Brain microvascular endothelial cell (primary cell): ENCODE data around the gene SASH1.

Experiments
- DNase-seq: peaks from one replicate; pipeline ENCODE4 v3.0.0-alpha.2; 2020
- H3K27ac ChIP-seq: fragments of 250-450 bp; sonication (Bioruptor Pico); 2 replicates; pipeline ENCODE4 v1.5.1; 2020; ENCODE audit warnings: mild to moderate bottlenecking, moderate library complexity
- H3K27me3 ChIP-seq: fragments of 250-450 bp; sonication (Bioruptor Pico); replicated peaks from 2 replicates; pipeline ENCODE4 v1.5.1; 2020; ENCODE audit warnings: mild to moderate bottlenecking
- H3K36me3 ChIP-seq: fragments of 250-450 bp; sonication (Bioruptor Pico); replicated peaks from 2 replicates; pipeline ENCODE4 v1.5.1; 2020; ENCODE audit warnings: mild to moderate bottlenecking
- H3K4me3 ChIP-seq: 2 replicates; pipeline ENCODE4 v1.5.1; 2011; ENCODE audit warnings: low read depth, mild to moderate bottlenecking, control low read depth, low read length, moderate library complexity
- CTCF ChIP-seq: IDR thresholded peaks from 2 replicates; pipeline ENCODE4 v1.5.1; 2011; ENCODE audit warnings: low read depth, mild to moderate bottlenecking, moderate library complexity, low read length, control low read depth, inconsistent platforms; ENCODE audit errors: missing control alignments
- in situ Hi-C: cut with HindIII; loops from 2 replicates; pipeline ENCODE4 v1.10.0; 2017; ENCODE audit warnings: low sequenced_read_pairs, low pct_ligation_motif_present

The SASH1 gene

GRCh38 chr6:148550569-148550968 is 207.9 kb downstream of the SASH1 start:
- peak; percentile 45 for DNase-seq
- no peak for TF ChIP-seq CTCF
- Histone ChIP-seq H3K27me3 (no peaks in the 10 kb centered on the region), H3K4me3 (no peak overlapping the region), H3K27ac (no peak overlapping the region), H3K36me3 (peaks cover 22% of the 10 kb centered on the region)
- in situ Hi-C loops = loop anchor here (25.0 kb wide), 1 partner anchor 437 kb away; no protein-coding TSS in a partner anchor

DNA sequence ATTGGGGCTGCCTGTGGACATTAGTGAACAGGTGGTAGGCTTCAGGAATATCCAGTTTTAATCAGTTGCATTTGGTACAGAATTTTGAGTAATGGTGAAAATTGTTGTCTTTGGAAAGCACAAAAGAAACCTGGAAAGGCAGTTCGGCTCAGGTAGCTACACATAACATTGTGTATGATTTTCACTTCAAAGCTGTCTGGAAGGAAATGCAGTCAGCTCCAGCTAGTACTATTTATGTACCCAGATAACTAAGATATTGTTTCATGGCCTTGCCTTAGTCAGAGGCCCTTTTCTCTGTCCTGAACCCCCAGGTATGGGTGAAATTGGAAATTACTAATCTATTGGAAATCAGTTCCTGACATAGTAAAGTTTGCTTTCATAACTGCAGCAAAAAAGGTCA is 208.6 kb downstream of the SASH1 start:
- in situ Hi-C loops = loop anchor here (25.0 kb wide), 1 partner anchor 436 kb away; no protein-coding TSS in a partner anchor
- no peak for DNase-seq
- H3K4me3 ChIP-seq = no peak overlapping the region
- no peak for TF ChIP-seq CTCF
- H3K27me3 ChIP-seq = no peaks in the 10 kb centered on the region
- H3K27ac ChIP-seq = no peak overlapping the region
- peaks cover 17% of the 10 kb centered on the region for H3K36me3 ChIP-seq

DNA sequence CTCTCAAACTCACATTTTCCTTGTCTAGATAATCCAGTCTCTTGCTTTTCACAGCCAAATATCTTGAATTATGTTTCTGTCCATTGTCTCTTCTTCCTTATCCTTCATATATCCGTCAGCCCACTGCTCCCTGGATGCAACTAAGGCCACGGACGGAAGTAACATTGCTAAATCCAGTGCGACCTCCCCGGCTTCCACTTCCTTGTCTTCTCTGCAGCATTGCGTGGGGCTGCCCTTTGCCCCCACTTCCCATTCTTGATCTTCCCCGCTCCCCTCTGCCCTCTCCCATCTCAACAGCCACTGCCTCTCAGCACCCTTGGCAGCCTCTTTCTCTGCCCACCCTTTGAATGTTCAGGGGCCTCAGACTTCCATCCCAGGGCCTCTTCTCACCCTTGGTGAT is 213.8 kb downstream of the SASH1 start:
- in situ Hi-C loops = loop anchor here (25.0 kb wide), 1 partner anchor 431 kb away; no protein-coding TSS in a partner anchor
- no peak overlapping the region for H3K4me3 ChIP-seq
- no peaks in the 10 kb centered on the region for H3K27me3 ChIP-seq
- no peak for DNase-seq
- no peaks in the 10 kb centered on the region for H3K36me3 ChIP-seq
- H3K27ac ChIP-seq = no peak overlapping the region
- no peak for TF ChIP-seq CTCF

GRCh38 chr6:148557796-148558321 is 215.2 kb downstream of the SASH1 start:
- no peaks in the 10 kb centered on the region for H3K27me3 ChIP-seq
- no peak overlapping the region for H3K4me3 ChIP-seq
- no peak overlapping the region for H3K27ac ChIP-seq
- peak; percentile 22 for DNase-seq
- TF ChIP-seq CTCF = no peak
- no peaks in the 10 kb centered on the region for H3K36me3 ChIP-seq
- in situ Hi-C loops = loop anchor here (25.0 kb wide), 1 partner anchor 429 kb away; no protein-coding TSS in a partner anchor

DNA sequence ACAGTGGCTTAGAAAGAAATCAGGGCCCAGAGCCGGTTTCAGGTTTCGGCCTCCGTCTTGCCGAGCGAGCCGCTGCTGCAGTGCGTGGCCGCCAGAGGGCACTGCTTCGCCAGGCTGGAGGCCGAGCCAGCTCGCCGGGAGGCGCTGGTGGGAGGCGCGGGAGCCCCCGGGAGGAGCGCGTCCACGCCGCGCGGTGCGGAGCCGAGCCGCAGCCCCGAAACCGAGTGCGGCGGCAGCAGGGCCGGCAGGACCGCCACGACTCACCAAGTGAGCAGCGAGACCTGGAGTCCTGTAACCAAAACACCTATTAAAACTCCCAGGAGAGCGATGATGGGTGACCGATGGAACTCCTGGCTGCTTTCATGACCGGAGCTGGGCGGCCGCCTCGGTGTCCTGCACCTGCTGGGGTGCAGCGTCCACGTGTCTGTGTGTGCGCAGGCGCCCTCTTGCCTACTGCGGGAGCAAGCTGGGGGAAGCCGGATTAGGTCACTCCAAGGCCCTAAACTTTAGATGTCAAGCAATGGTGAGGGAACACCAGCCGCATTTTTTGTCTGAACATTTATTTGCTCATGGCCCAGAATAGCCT is 217.3 kb downstream of the SASH1 start:
- no peaks in the 10 kb centered on the region for H3K27me3 ChIP-seq
- no peaks in the 10 kb centered on the region for H3K36me3 ChIP-seq
- DNase-seq = peak; percentile 44
- in situ Hi-C loops = loop anchor here (25.0 kb wide), 1 partner anchor 427 kb away; no protein-coding TSS in a partner anchor
- no peak overlapping the region for H3K27ac ChIP-seq
- peak; percentile 86 for TF ChIP-seq CTCF
- H3K4me3 ChIP-seq = peak overlapping the region; percentile 51
